ENCODE results near the gene HLCS.

Gene HLCS

GRCh38 chr21:36735724-36736320 is 230.6 kb downstream of the HLCS start:
- DNase-seq, result no peak

DNA sequence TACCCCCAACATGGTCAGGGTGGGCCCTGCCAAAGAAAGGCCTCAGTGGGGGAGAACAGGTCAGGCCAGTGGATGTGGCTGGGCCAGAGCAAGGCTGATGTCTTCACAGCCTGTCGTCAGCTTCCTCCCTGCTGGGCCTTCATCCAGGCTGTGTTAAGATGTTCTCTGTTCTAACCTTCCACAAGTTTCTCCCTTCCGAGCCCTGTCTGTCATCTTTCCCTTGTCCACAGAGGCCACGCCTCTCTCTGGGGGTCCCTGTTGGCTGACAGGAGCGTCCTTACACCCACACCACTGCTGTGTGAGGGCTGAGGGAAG is 231.3 kb downstream of the HLCS start:
- no peak for DNase-seq

GRCh38 chr21:36734367-36735200 is 231.9 kb downstream of the HLCS start:
- DNase-seq, result no peak

DNA sequence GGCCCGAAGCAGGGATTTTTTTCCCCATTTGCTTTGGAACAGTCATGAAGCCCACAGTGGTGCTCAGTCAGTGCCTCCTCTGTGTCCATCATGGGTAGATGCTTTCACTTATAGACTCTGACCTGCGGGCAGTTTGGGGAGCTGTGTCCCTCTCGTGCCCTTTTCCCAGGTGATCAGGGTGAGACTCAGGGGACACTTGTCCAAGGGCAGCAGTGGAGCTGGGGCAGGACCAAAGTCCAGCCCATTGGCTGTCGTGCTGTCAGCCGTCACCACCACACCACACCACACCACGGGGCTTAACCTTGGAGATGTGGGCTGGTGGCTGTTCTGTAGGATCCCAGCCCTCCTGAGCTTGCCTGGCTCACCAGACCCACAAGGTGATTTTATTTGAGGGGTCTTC is 232.6 kb downstream of the HLCS start:
- no peak for DNase-seq

GRCh38 chr21:36732761-36733160 is 233.7 kb downstream of the HLCS start:
- no peak for DNase-seq

GRCh38 chr21:36732217-36732616 is 234.3 kb downstream of the HLCS start:
- DNase-seq, result no peak

- DNase-seq, result no peak
Observed at GRCh38 chr21:36730291-36731281, 235.9 kb downstream of the HLCS start.

- no peak for DNase-seq
Observed at GRCh38 chr21:36729310-36729970, 237.0 kb downstream of the HLCS start.

GRCh38 chr21:36728371-36729111 is 237.9 kb downstream of the HLCS start:
- DNase-seq, result no peak

- no peak for DNase-seq
Observed at GRCh38 chr21:36727866-36728265, 238.6 kb downstream of the HLCS start.

DNA sequence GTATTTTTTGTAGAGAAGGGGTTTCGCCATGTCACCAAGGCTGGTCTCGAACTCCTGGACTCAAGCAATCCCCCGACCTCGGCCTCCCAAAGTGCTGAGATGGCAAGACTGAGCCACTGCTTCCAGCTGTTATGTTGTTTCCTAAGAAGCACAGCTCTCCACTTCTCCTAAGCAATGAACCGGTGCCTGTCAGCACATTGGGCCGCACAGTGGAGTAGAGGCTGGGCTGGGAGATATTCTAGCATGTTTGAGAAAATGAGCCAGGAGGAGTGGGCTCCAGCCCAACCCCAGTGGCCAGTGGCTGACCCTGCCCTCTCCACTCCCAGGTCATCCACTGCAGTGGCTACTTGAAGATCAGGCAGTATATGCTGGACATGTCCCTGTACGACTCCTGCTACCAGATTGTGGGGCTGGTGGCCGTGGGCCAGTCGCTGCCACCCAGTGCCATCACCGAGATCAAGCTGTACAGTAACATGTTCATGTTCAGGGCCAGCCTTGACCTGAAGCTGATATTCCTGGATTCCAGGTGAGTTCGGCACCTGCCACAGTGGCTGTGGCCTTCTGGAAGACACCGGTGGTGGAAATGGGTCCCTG is 240.6 kb downstream of the HLCS start:
- no peak for DNase-seq

DNA sequence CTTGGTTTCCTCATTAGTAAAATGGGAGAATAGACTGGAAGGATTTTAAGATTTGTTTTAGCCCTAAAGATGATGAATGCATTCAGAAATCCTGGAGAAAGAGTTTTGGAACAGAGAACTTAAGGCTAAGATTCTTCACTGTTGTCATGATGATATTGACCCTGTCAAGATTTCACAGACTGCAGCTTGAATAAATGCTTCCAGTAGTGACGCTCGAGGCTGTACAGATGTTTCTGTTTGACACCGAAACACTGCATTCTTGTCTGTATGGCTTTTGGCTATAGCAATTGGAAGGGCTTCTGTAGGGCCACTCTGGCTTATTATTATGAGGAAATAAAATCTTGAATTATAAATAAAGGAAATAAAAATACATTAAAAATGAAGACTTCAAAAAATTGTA is 241.8 kb downstream of the HLCS start:
- no peak for DNase-seq

DNA sequence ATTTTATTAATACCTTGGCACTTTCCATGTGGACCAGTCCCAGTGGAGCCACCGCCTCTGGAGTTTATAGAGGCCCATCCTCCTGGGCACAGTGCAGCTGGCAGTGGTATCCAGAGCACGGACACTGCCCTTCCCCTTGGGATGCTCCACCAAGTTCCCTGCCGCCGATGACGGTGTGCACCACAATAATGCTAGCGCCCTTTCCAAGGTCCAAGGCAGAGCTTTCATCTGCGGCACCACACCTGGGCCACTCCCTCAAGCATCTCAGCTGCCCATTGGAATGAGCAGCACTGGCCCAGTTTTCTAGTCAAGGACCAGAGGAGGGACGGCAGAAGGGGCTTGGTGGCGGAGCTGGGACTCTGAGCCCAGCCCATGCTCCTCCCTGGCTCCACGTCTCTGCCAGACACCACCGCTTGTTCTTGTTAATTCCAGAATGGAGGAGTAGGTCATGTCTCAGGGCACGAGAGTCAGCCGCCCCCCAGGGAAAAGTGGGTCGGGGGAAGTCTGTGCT is 243.0 kb downstream of the HLCS start:
- DNase-seq, result no peak

DNA sequence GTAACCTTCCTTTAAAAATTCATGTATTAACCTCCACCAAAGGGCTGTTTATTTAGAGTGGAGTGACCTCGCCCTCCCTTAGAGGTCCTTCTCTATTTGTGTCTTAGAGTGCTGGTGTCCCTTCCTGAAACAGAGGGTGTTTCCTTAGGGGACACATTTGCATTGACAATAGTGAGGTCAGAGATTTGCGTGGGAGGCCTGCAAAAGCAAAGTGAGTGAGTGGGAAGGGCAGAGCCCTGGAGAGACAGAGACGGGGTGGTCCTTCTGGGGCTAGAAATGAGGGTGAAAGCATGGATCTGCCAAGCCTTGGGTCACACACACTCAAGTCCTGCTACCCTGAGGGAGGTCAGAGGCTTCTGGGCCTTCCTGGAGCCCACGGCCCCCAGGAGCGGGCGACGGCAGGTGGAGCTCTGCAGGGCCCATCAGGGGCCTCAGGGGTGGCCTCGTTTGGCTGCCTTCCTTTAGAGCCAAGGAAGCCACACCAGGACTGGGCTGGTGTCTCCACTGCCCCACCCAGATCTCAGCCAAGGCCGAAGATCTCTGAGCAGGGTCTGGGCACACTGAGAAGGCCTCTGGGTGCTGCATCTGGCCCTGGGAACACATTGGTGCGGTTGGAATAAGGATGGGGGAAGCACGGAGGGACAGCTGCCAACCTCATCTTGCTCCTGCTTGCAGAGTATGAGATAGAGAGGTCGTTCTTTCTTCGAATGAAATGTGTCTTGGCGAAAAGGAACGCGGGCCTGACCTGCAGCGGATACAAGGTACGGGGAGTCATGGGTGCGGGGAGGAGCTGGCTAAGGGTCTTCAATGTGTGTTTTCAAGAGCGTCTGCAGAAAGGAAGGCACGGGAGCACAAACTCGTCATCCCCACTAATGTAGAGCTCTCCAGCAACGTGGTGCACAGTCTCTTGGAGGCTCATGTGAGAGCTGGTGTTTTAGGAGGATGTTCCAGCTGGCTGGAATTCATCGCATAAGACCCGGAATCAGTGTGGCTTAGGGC is 243.8 kb downstream of the HLCS start:
- no peak for DNase-seq

GRCh38 chr21:36721817-36722216 is 244.7 kb downstream of the HLCS start:
- no peak for DNase-seq

- DNase-seq, result no peak
Observed at GRCh38 chr21:36719614-36720013, 246.9 kb downstream of the HLCS start.

GRCh38 chr21:36718951-36719501 is 247.4 kb downstream of the HLCS start:
- no peak for DNase-seq

- DNase-seq, result no peak
Observed at GRCh38 chr21:36717976-36718375, 248.5 kb downstream of the HLCS start.

DNA sequence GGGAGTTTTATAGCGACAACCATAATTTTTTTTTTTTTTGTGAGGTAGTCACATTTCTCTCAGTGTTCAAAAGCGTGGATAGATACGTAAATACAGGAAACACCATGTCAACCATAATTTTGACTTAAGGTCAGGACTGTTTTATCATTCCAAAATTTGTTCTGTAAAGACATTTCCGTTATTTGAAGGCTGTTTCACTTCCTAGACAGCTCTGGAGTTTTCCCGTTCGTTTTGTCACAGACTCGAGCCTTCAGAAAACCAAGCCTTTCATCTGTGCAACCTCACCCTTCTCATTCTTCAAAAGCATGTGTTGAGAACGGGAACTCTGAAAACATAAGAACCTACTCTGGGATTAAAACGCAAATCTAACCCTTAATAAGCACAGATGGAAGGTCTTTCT is 249.6 kb downstream of the HLCS start:
- DNase-seq, result no peak

DNA sequence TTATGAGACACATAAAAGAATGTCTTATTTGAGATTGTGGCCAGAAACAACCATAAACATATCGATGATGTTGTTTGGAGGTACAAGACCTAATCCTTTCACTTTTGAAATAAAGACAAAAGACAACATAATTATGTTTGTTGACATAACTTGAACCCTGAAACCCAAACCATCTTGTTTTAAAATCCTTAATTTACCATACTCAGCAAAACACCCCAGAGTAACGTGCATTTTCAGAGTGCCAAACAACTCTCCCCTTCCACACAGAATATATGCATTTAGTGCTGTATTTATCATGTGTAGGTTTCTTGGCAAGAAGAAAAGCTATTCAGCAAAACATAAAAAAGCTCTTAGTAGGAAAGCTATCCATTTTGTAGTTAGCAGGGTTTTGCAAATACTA is 250.1 kb downstream of the HLCS start:
- DNase-seq, result no peak

All from activated gamma-delta T cell treated with Interleukin-2 at 50 U/mL for 16 hours (primary cell).